K562 (cell line): Measurements from ENCODE around the gene RNF223. TPM values are rescaled to one million over a fixed set of nuclear protein-coding genes. Genes with fewer than 3 reads are reported as not detected.

ENCODE experiments used
- CC2D1A ChIP-seq: fragments of 450-650 bp; IDR thresholded peaks from 2 replicates; pipeline ENCODE4 v1.6.1; 2017; ENCODE audit warnings: mild to moderate bottlenecking
- CCNT2 ChIP-seq: IDR thresholded peaks from 2 replicates; pipeline ENCODE4 v1.6.1; 2011; ENCODE audit warnings: borderline replicate concordance, low read depth, mild to moderate bottlenecking, moderate library complexity, mixed read lengths, low read length; ENCODE audit not compliant: insufficient read length; ENCODE audit errors: extremely low read depth
- CREB5 ChIP-seq: fragments of 250-450 bp; sonication (Bioruptor Pico); IDR thresholded peaks from 2 replicates; pipeline ENCODE4 v1.5.0; 2020; ENCODE audit warnings: mild to moderate bottlenecking
- FOXK1 ChIP-seq: sonication (generic); formaldehyde crosslinking; IDR thresholded peaks from 2 replicates; pipeline ENCODE4 v1.8.0; 2022; ENCODE audit warnings: missing genetic modification reagents, mild to moderate bottlenecking, borderline replicate concordance
- HLTF ChIP-seq: fragments of 450-650 bp; IDR thresholded peaks from 2 replicates; pipeline ENCODE4 v1.6.1; 2016
- HNRNPL ChIP-seq: fragments of 200-400 bp; formaldehyde crosslinking; IDR thresholded peaks from 2 replicates; pipeline ENCODE4 v1.6.1; 2017; ENCODE audit warnings: low read depth, mild to moderate bottlenecking, low read length
- MITF ChIP-seq: IDR thresholded peaks from 2 replicates; pipeline ENCODE4 v1.6.1; 2014; ENCODE audit warnings: antibody characterized with exemption
- NFYB ChIP-seq: IDR thresholded peaks from 2 replicates; pipeline ENCODE4 v1.6.1; 2011; ENCODE audit warnings: mild to moderate bottlenecking, moderate library complexity; ENCODE audit not compliant: insufficient read length; ENCODE audit errors: extremely low read depth
- RAD51 ChIP-seq: fragments of 450-650 bp; IDR thresholded peaks from 2 replicates; pipeline ENCODE4 v1.7.1; 2016; ENCODE audit warnings: low read depth, mild to moderate bottlenecking, borderline replicate concordance
- SIN3B ChIP-seq: fragments of 450-650 bp; IDR thresholded peaks from 2 replicates; pipeline ENCODE4 v1.6.1; 2017; ENCODE audit warnings: low read depth, mild to moderate bottlenecking, moderate library complexity
- SMAD2 ChIP-seq: fragments of 150-350 bp; IDR thresholded peaks from 2 replicates; pipeline ENCODE4 v1.6.1; 2014; ENCODE audit warnings: low read depth, mild to moderate bottlenecking, low read length
- SMAD3 ChIP-seq: fragments of 450-650 bp; formaldehyde crosslinking; conservative IDR thresholded peaks from 2 replicates; pipeline ENCODE4 v1.4.0; 2020; ENCODE audit warnings: mild to moderate bottlenecking
- SMC3 ChIP-seq: conservative IDR thresholded peaks from 2 replicates; pipeline ENCODE4 v1.6.1; 2011; ENCODE audit warnings: low read depth, low read length, improper control_type of control experiment; ENCODE audit not compliant: insufficient read depth
- THAP7 ChIP-seq: fragments of 250-450 bp; sonication (Bioruptor Pico); IDR thresholded peaks from 2 replicates; pipeline ENCODE4 v1.5.0; 2021
- ZNF12 ChIP-seq: sonication (generic); formaldehyde crosslinking; IDR thresholded peaks from 2 replicates; pipeline ENCODE4 v1.4.0; 2020; ENCODE audit warnings: mild to moderate bottlenecking, missing genetic modification reagents
- ZNF184 ChIP-seq: sonication (generic); formaldehyde crosslinking; IDR thresholded peaks from 2 replicates; pipeline ENCODE4 v1.5.0; 2020; ENCODE audit warnings: missing genetic modification reagents
- ZNF449 ChIP-seq: fragments of 250-450 bp; sonication (Bioruptor Pico); IDR thresholded peaks from 2 replicates; pipeline ENCODE4 v1.8.0; 2022; ENCODE audit warnings: moderate library complexity, mild to moderate bottlenecking, inconsistent platforms
- ZNF609 ChIP-seq: sonication (generic); formaldehyde crosslinking; IDR thresholded peaks from 2 replicates; pipeline ENCODE4 v1.8.1; 2023; ENCODE audit warnings: missing genetic modification reagents, mild to moderate bottlenecking, borderline replicate concordance
- polyA plus RNA-seq, 8 experiments: library from polyadenylated mRNA; depleted of rRNA in 4 of 8; stranded (reverse) in 5 of 8; unstranded in 3 of 8; fragments of >200 nt; fragmentation: Nextera tagmentation in 2 of 8; fragmentation: Illumina TruSeq in 1 of 8; extraction: Ambion mirVana in 2 of 8; extraction: Trizol in 1 of 8; gene quantifications; 2 replicates each; pipeline versions ENCODE4 v1.2.1 to v1.2.3, GENCODE V29; 2011 to 2014; ENCODE audit warnings: inconsistent platforms in 1 of 8, missing spikeins in 1 of 8
- total RNA-seq, 7 experiments: library from RNA; depleted of rRNA in 6 of 7; stranded (reverse); fragments of >200 nt in 6 of 7; fragmentation: Illumina TruSeq in 2 of 7; extraction: Trizol in 2 of 7; gene quantifications; 2 replicates each; pipeline versions ENCODE4 v1.2.1 to v1.2.3, GENCODE V29; 2011 to 2021; ENCODE audit warnings: low replicate concordance in 1 of 7

RNF223 gene
- total and polyA plus RNA-seq, 9 of the 15 experiments (the other 6 are each of a cell fraction or from before 2014, with no cell fraction given), result 0.04 to 0.32 TPM; not detected in 7

GRCh38 chr1:1122078-1122811 lies 48.1 kb upstream of the RNF223 start (continued):
- no peak for TF ChIP-seq CREB5 (CRISPR knock-in tag)
- peak; percentile 94 for TF ChIP-seq HNRNPL
- TF ChIP-seq MITF, result no peak
- TF ChIP-seq SMAD2, result no peak
- TF ChIP-seq SMC3, result peak; percentile 93
- TF ChIP-seq RAD51, result no peak
- 0 out of 2 replicates have a peak, but pooled peaks have one; percentile 56 for TF ChIP-seq ZNF609 (CRISPR knock-in tag)
- no peak for TF ChIP-seq CCNT2
- no peak for TF ChIP-seq FOXK1 (CRISPR knock-in tag)
- TF ChIP-seq THAP7 (CRISPR knock-in tag), result no peak
- TF ChIP-seq HLTF, result no peak; the same call in 1 of the 2 replicates
- TF ChIP-seq ZNF449, result no peak
- TF ChIP-seq ZNF184 (CRISPR knock-in tag), result no peak
- TF ChIP-seq SMAD3, result 0 out of 2 replicates have a peak, but pooled peaks have one; percentile 40
- TF ChIP-seq ZNF12, result 0 out of 2 replicates have a peak, but pooled peaks have one; percentile 33
- peak; percentile 73 for TF ChIP-seq CC2D1A
- TF ChIP-seq NFYB, result no peak
- TF ChIP-seq SIN3B, result no peak
